Heart left ventricle (tissue), 13 donors: ENCODE results near the gene ZNF367.

Experiments used
- CTCF ChIP-seq, 12 donors: fragments of 200-600 bp; sonication (generic) in 4 of 12; IDR thresholded peaks; one replicate each; pipeline versions ENCODE4 v1.5.0 to v1.8.0; 2018 to 2022; ENCODE audit warnings: antibody characterized with exemption in 12 of 12, mild to moderate bottlenecking in 5 of 12
- POLR2A ChIP-seq, 2 donors: fragments of 450-650 bp; IDR thresholded peaks; one replicate each; pipeline ENCODE4 v1.6.1; 2017; ENCODE audit warnings: antibody characterized with exemption in 2 of 2, mild to moderate bottlenecking in 2 of 2, moderate library complexity in 2 of 2
- donor health status: ischemic (EF 13 %, LVEDD 7.1; RV severe dilation, severe dysfunction).
- donor health status: DM: no; HTN: yes; CAD: no.
- donor health status: DM: no; HTN: no; CAD: no.
- donor health status: ischemic (EF 25% LVEDD 6.9; RV normal size, moderate dysfunction).
- donor health status: ischemic (EF 25% LVEDD 5.7; RV mildly dilated, moderate dysfunction).
- donor health status: ischemic (EF 35%, LVEDD 5.7; RV mildly dilated, moderate dysfunction).
- donor health status: nonischemic (EF 11% LVEDD 7.7; RV severe dilation, severe dysfunction).
- donor health status: DM: yes; HTN: yes; CAD: no.
- donor health status: PGD.
- donor health status: ischemic (EF 29% LVEDD 5.4; RV normal size, mild dysfunction).
- donor health status: nonischemic (EF 23%, LVEDD 6.1; RV moderate dilation, normal function).

GRCh38 chr9:96430377-96430776, 12.2 kb upstream of the ZNF367 start:
- TF ChIP-seq CTCF (IDR thresholded peaks at IDR 0.05) (no peak), POLR2A (IDR thresholded peaks at IDR 0.05) (no peak)
